HL-60 (cell line): Measurements from ENCODE around the gene GRID1.

ENCODE experiments used
- DNase-seq, 2 experiments: peaks; one replicate each; pipeline ENCODE4 v3.0.0-alpha.2; 2010 to 2020; ENCODE audit warnings: low read depth in 1 of 2, low spot score in 1 of 2
- H3K27ac ChIP-seq: fragments of 250-450 bp; sonication (Bioruptor Pico); replicated peaks from 2 replicates; pipeline ENCODE4 v1.5.1; 2020; ENCODE audit warnings: mild to moderate bottlenecking, moderate library complexity
- H3K27me3 ChIP-seq: fragments of 250-450 bp; sonication (Bioruptor Pico); 2 replicates; pipeline ENCODE4 v1.5.1; 2021; ENCODE audit warnings: mild to moderate bottlenecking, moderate library complexity; ENCODE audit not compliant: insufficient read depth, poor library complexity, severe bottlenecking
- H3K4me3 ChIP-seq: replicated peaks from 2 replicates; pipeline ENCODE4 v1.5.1; 2011; ENCODE audit warnings: mild to moderate bottlenecking, control low read depth, low read length; ENCODE audit not compliant: insufficient read depth
- CTCF ChIP-seq: IDR thresholded peaks from one replicate; pipeline ENCODE4 v1.5.1; 2011; ENCODE audit warnings: low read length, control low read depth, inconsistent platforms; ENCODE audit not compliant: insufficient read depth
- GABPA ChIP-seq: IDR thresholded peaks from 2 replicates; pipeline ENCODE4 v1.6.1; 2012; ENCODE audit warnings: low read depth
- POLR2AphosphoS5 ChIP-seq: IDR thresholded peaks from 2 replicates; pipeline ENCODE4 v1.6.1; 2012; ENCODE audit warnings: low read depth
- REST ChIP-seq: IDR thresholded peaks from 2 replicates; pipeline ENCODE4 v1.6.1; 2012; ENCODE audit warnings: low read depth; ENCODE audit not compliant: insufficient replicate concordance
- SPI1 ChIP-seq: IDR thresholded peaks from 2 replicates; pipeline ENCODE4 v1.6.1; 2012; ENCODE audit warnings: low read depth, mild to moderate bottlenecking, borderline replicate concordance

The GRID1 gene

GRCh38 chr10:85862771-85863170 is 503.8 kb downstream of the GRID1 start:
- no peak for TF ChIP-seq POLR2AphosphoS5
- TF ChIP-seq SPI1 = no peak
- no peak for TF ChIP-seq CTCF
- no peak for TF ChIP-seq REST
- no peak for TF ChIP-seq GABPA
- Histone ChIP-seq H3K27ac (no peak overlapping the region), H3K27me3 (no peaks in the 10 kb centered on the region), H3K4me3 (no peak overlapping the region)
- no peak for DNase-seq

GRCh38 chr10:85861513-85862197 is 504.9 kb downstream of the GRID1 start:
- no peaks in the 10 kb centered on the region for H3K27me3 ChIP-seq
- H3K27ac ChIP-seq = no peak overlapping the region
- TF ChIP-seq SPI1 (no peak), CTCF (no peak), POLR2AphosphoS5 (no peak), GABPA (no peak), REST (no peak)
- DNase-seq = no peak
- no peak overlapping the region for H3K4me3 ChIP-seq

GRCh38 chr10:85859859-85860258 is 506.7 kb downstream of the GRID1 start:
- TF ChIP-seq CTCF (no peak), POLR2AphosphoS5 (no peak), GABPA (no peak), SPI1 (no peak), REST (no peak)
- DNase-seq = no peak
- no peaks in the 10 kb centered on the region for H3K27me3 ChIP-seq

More at GRCh38 chr10:85859859-85860258, 506.7 kb downstream of the GRID1 start:
- Histone ChIP-seq H3K4me3 (no peak overlapping the region), H3K27ac (no peak overlapping the region)
